GM12872 (cell line): ENCODE results near the gene IL15.

Experiments
- CTCF ChIP-seq: IDR thresholded peaks from 3 replicates; pipeline ENCODE4 v1.5.1; 2011; ENCODE audit warnings: low read depth, mild to moderate bottlenecking, low read length, moderate library complexity; ENCODE audit not compliant: insufficient read depth

Gene IL15

GRCh38 chr4:141647966-141648365 is 11.6 kb downstream of the IL15 start:
- no peak for TF ChIP-seq CTCF

- TF ChIP-seq CTCF, result no peak
These were observed 15.9 kb downstream of the IL15 start for GRCh38 chr4:141652161-141652778.

- TF ChIP-seq CTCF, result peak; percentile 34; the same call in 1 of the 3 replicates
These were observed 17.7 kb downstream of the IL15 start for GRCh38 chr4:141654098-141654497.

GRCh38 chr4:141656031-141656430 is 19.6 kb downstream of the IL15 start:
- TF ChIP-seq CTCF, result no peak

- TF ChIP-seq CTCF, result no peak
These were observed 21.3 kb downstream of the IL15 start for GRCh38 chr4:141657550-141658250.

- TF ChIP-seq CTCF, result no peak
These were observed 21.9 kb downstream of the IL15 start for GRCh38 chr4:141658309-141658708.

GRCh38 chr4:141659539-141659938 is 23.2 kb downstream of the IL15 start:
- no peak for TF ChIP-seq CTCF
